Ovary (tissue), 9 donors: ENCODE measurements around the gene CAPN13. TPM values are rescaled to one million over a fixed set of nuclear protein-coding genes. Genes with fewer than 3 reads are reported as not detected.

Source experiments
- DNase-seq, 5 donors: peaks; one replicate each; pipeline ENCODE4 v3.0.0-alpha.2; 2019 to 2020
- H3K27ac ChIP-seq, 2 donors: fragments of 200-600 bp; one replicate each; pipeline versions ENCODE4 v1.5.1 to v1.8.0; 2019 to 2022
- H3K27me3 ChIP-seq: fragments of 200-600 bp; one replicate; pipeline ENCODE4 v1.8.0; 2022
- H3K36me3 ChIP-seq: fragments of 200-600 bp; sonication (generic); one replicate; pipeline ENCODE4 v1.5.1; 2019
- H3K4me1 ChIP-seq: one replicate; pipeline ENCODE4 v1.8.1; 2013; ENCODE audit warnings: mild to moderate bottlenecking, moderate library complexity; ENCODE audit not compliant: insufficient read depth
- H3K4me3 ChIP-seq: fragments of 200-600 bp; sonication (generic); one replicate; pipeline ENCODE4 v1.5.1; 2017
- H3K9me3 ChIP-seq, 2 donors: fragments of 200-600 bp in 1 of 2; sonication (generic) in 1 of 2; one replicate each; pipeline versions ENCODE4 v1.5.1 to v1.8.1; 2013 to 2019; ENCODE audit warnings: mild to moderate bottlenecking in 1 of 2, moderate library complexity in 1 of 2
- EP300 ChIP-seq: sonication (generic); formaldehyde crosslinking; IDR thresholded peaks from one replicate; pipeline ENCODE4 v1.6.1; 2017; ENCODE audit warnings: antibody characterized with exemption
- POLR2A ChIP-seq: fragments of 450-650 bp; IDR thresholded peaks from one replicate; pipeline ENCODE4 v1.6.1; 2017; ENCODE audit warnings: antibody characterized with exemption, mild to moderate bottlenecking, moderate library complexity
- WGBS, 3 donors: extraction: QIAGEN DNeasy Blood & Tissue Kit in 1 of 3; methylation state at CpG; one replicate each; pipeline versions ENCODE4 v1.1.5 to v1.1.7; 2013 to 2017; 5-methylcytosine and 5-hydroxymethylcytosine counted together
- intact Hi-C, 4 donors: fragments of 100-400 bp; cut with DNase I; formaldehyde crosslinking; loops; one replicate each; pipeline versions ENCODE4 v1.11.0 to v1.15.1; 2022 to 2023
- polyA plus RNA-seq, 2 donors: library from polyadenylated mRNA; stranded (reverse); fragments of 200-250 nt in 1 of 2; fragments of 350-450 nt in 1 of 2; fragmentation: Illumina TruSeq in 1 of 2; extraction: RNeasy Lipid Tissue Mini Kit (QIAGEN cat#74804) in 1 of 2; gene quantifications; one replicate each; pipeline ENCODE4 v1.2.3, GENCODE V29; 2013 to 2014
- small RNA-seq: library from RNA; depleted of rRNA; stranded (forward); fragments of <200 nt; gene quantifications from one replicate; pipeline ENCODE3, GENCODE V24; 2016
- total RNA-seq, 7 donors: library from RNA; depleted of rRNA in 2 of 7; stranded (reverse); fragments of >200 nt in 2 of 7; fragmentation: NEBNext Ultra II Directional in 3 of 7; extraction: Animal tissue kit (Norgen Biotek cat#: 25700) in 3 of 7; gene quantifications; one replicate each; pipeline versions ENCODE4 v1.1.0 to v1.2.4, GENCODE V29; 2016 to 2023
- TF ChIP-seq, protein P1 (sequence below), 3 donors: fragments of 450-650 bp in 2 of 3; fragments of 200-600 bp in 1 of 3; IDR thresholded peaks; one replicate each; pipeline versions ENCODE4 v1.5.1 to v1.8.0; 2016 to 2022; ENCODE audit warnings: antibody characterized with exemption in 3 of 3, mild to moderate bottlenecking in 1 of 3
- donor health status: DM: no; HTN: no; CAD: no; lungs with moderate emphysema.
- donor health status: DM: no; HTN: no; CAD: no.
- donor health status: Bipolar disorder and iron deficiency.
- donor health status: DM: yes; HTN: yes; CAD: no.
- donor health status: DM: no; HTN: no; CAD: no.
- donor health status: DM: yes; HTN: yes; CAD: no.

CAPN13 gene
- total and polyA plus RNA-seq, 9 donors: 0.05 to 2.5 (median 0.30) TPM; not detected in 4

DNA sequence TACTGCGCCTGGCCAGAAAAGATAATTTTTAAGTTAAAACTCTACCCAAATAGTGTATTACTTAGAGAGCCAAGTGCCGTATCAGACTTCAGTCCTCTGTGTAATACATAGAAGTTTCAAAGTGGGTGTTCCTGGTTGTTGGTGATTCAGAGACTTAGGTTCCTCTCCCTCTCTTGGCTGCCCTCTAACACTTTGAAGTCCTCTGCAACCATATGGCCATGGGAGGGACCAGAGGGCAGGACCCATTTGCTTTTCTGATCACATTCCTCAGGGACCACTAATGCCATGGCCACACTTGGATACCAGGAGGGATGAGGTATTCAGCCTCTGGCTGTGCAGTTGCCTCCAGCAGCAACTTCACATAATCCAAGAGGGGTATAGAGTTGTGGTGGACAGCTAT, 131.5 kb downstream of the CAPN13 start:
- H3K4me3 ChIP-seq: no peak overlapping the region
- TF ChIP-seq EP300 (no peak), POLR2A (no peak)
- TF ChIP-seq, protein P1, sequence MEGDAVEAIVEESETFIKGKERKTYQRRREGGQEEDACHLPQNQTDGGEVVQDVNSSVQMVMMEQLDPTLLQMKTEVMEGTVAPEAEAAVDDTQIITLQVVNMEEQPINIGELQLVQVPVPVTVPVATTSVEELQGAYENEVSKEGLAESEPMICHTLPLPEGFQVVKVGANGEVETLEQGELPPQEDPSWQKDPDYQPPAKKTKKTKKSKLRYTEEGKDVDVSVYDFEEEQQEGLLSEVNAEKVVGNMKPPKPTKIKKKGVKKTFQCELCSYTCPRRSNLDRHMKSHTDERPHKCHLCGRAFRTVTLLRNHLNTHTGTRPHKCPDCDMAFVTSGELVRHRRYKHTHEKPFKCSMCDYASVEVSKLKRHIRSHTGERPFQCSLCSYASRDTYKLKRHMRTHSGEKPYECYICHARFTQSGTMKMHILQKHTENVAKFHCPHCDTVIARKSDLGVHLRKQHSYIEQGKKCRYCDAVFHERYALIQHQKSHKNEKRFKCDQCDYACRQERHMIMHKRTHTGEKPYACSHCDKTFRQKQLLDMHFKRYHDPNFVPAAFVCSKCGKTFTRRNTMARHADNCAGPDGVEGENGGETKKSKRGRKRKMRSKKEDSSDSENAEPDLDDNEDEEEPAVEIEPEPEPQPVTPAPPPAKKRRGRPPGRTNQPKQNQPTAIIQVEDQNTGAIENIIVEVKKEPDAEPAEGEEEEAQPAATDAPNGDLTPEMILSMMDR (IDR thresholded peaks at IDR 0.05): no peak
- WGBS, 3 donors: 84 to 85% (median 84%) methylated on average over 2 of the region's 2 CpGs
- no peaks in the 10 kb centered on the region for H3K9me3 ChIP-seq
- no peak overlapping the region for H3K27ac ChIP-seq
- H3K36me3 ChIP-seq: no peaks in the 10 kb centered on the region
- no peak for DNase-seq
- H3K4me1 ChIP-seq: no peaks in the 10 kb centered on the region
- no peaks in the 10 kb centered on the region for H3K27me3 ChIP-seq
- intact Hi-C loops: no loop called here

DNA sequence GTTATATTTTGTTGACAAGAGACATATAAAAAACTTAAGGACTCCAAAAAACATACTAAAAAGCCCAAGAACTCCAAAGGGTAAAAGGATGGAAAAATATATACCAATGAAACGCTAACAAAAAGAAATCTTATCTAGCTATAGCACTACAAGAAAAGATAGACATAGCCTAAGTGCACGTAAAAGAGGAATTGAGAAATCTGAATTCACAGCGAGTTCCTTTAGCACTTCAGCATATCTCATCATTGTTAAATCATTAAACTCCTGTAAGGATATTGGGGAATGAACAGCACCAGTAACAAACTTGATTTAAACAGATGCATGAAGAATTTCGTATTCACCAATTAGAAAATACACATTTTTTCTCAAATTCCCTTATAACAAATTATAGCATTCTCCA, 134.1 kb downstream of the CAPN13 start:
- 93 to 97% (median 94%) methylated on average over 4 of the region's 4 CpGs for WGBS, 3 donors
- DNase-seq: no peak
- TF ChIP-seq POLR2A (no peak), EP300 (no peak)
- TF ChIP-seq, protein P1 (IDR thresholded peaks at IDR 0.05): no peak
- Histone ChIP-seq H3K27me3 (no peaks in the 10 kb centered on the region), H3K4me1 (no peaks in the 10 kb centered on the region), H3K9me3 (no peaks in the 10 kb centered on the region), H3K27ac (no peak overlapping the region), H3K4me3 (no peak overlapping the region), H3K36me3 (no peaks in the 10 kb centered on the region)
- intact Hi-C loops: no loop called here

Small RNAs within 50 kb of the gene (small RNA-seq; reads per million reads assigned to genes)
- not detected for gene AC092569.1
